ENCODE measurements around the gene PEX10.

GRCh38 chr1:2413495-2414296 lies 1.3 kb upstream of the PEX10 start:
- TF ChIP-seq CTCF (conservative IDR thresholded peaks at IDR 0.05 in 1 of 2, IDR thresholded peaks at IDR 0.05 in 1 of 2; ENCODE audit: extremely low read depth in 1 of 2, insufficient read depth in 1 of 2, low read depth in 1 of 2, low read length in 2 of 2), result no peak
- no peak for TF ChIP-seq EZH2 (IDR thresholded peaks at IDR 0.05; ENCODE audit: borderline replicate concordance, low read length)

All from mammary epithelial cell (primary cell).